ENCODE results near the gene PLVAP. TPM values are rescaled to one million over a fixed set of nuclear protein-coding genes. Genes with fewer than 3 reads are reported as not detected.

The PLVAP gene
- total RNA-seq, 4 donors from 2014 or later, result 41.4 to 110 (median 67.9) TPM

GRCh38 chr19:17305216-17305516 lies 72.0 kb downstream of the PLVAP start:
- peaks cover 0 to 14% of the 10 kb centered on the region in 2 donors for H3K36me3 ChIP-seq
- no CpG with 5 or more reads among the region's 7 CpGs for WGBS, 2 donors (ENCODE audit: low coverage in 1 of 2)
- no peaks in the 10 kb centered on the region for H3K27me3 ChIP-seq
- peak; percentile 97 for TF ChIP-seq POLR2AphosphoS5 (IDR thresholded peaks at IDR 0.05)
- TF ChIP-seq EP300 (IDR thresholded peaks at IDR 0.05), result no peak
- peak overlapping the region; percentile 7 to 94 (median 91) for H3K27ac ChIP-seq
- H3K4me1 ChIP-seq, result peaks cover 0 to 90% (median 39%) of the 10 kb centered on the region in 3 donors
- H3K4me3 ChIP-seq, result peak overlapping the region in 1 of 2 donors; percentile 81
- no peak for ATAC-seq
- no peaks in the 10 kb centered on the region for H3K9me3 ChIP-seq

- H3K4me1 ChIP-seq, result peaks cover 0 to 88% (median 38%) of the 10 kb centered on the region in 3 donors
Observed at GRCh38 chr19:17304386-17305215, 72.5 kb downstream of the PLVAP start.

GRCh38 chr19:17303940-17304267 lies 73.2 kb downstream of the PLVAP start:
- 43 to 61% methylated on average over 4 to 10 of the region's 12 CpGs for WGBS, 2 donors (ENCODE audit: low coverage in 1 of 2)
- H3K27ac ChIP-seq, result peak overlapping the region; percentile 35 to 94 (median 91)
- peaks cover 0 to 86% (median 38%) of the 10 kb centered on the region in 3 donors for H3K4me1 ChIP-seq
- peak overlapping the region in 1 of 2 donors; percentile 72 for H3K4me3 ChIP-seq
- no peaks in the 10 kb centered on the region for H3K9me3 ChIP-seq
- ATAC-seq, result no peak
- peaks cover 0 to 18% of the 10 kb centered on the region in 2 donors for H3K36me3 ChIP-seq
- no peak for TF ChIP-seq POLR2AphosphoS5 (IDR thresholded peaks at IDR 0.05)
- no peak for TF ChIP-seq CTCF (IDR thresholded peaks at IDR 0.05)
- no peak for TF ChIP-seq POLR2A (IDR thresholded peaks at IDR 0.05)
- no peak for TF ChIP-seq EP300 (IDR thresholded peaks at IDR 0.05)
- H3K27me3 ChIP-seq, result no peaks in the 10 kb centered on the region

More at GRCh38 chr19:17304386-17305215, 72.5 kb downstream of the PLVAP start:
- TF ChIP-seq CTCF (IDR thresholded peaks at IDR 0.05), result no peak
- H3K36me3 ChIP-seq, result peaks cover 0 to 18% of the 10 kb centered on the region in 2 donors
- ATAC-seq, result no peak
- no peak overlapping the region for H3K4me3 ChIP-seq
- no peaks in the 10 kb centered on the region for H3K9me3 ChIP-seq
- 60 to 61% methylated on average over 1 to 7 of the region's 12 CpGs for WGBS, 2 donors (ENCODE audit: low coverage in 1 of 2)
- H3K27ac ChIP-seq, result peak overlapping the region; percentile 7 to 94 (median 91)
- H3K27me3 ChIP-seq, result no peaks in the 10 kb centered on the region

- WGBS, 2 donors (ENCODE audit: low coverage in 1 of 2), result 7% methylated on average over 2 of the region's 52 CpGs; no CpG with 5 or more reads in 1 of the 2 donors
- peak within 1 kb of the TSS; percentile 52 to 94 (median 91) for H3K27ac ChIP-seq
- ATAC-seq, result peak; percentile 90
Observed at GRCh38 chr19:17303167-17303939, 73.8 kb downstream of the PLVAP start, which contains the start of gene ABHD8. Gene ABHD8, minus strand, starts transcription at chr19:17303425. Its CDS starts 1,809 bp downstream, at chr19:17301616.

More at GRCh38 chr19:17303167-17303939, 73.8 kb downstream of the PLVAP start, which contains the start of gene ABHD8:
- Histone ChIP-seq H3K9me3 (no peaks in the 10 kb centered on the region), H3K27me3 (no peaks in the 10 kb centered on the region), H3K4me3 (peak within 1 kb of the TSS; percentile 64 to 72), H3K36me3 (peaks cover 0 to 20% of the 10 kb centered on the region in 2 donors), H3K4me1 (peaks cover 0 to 80% (median 38%) of the 10 kb centered on the region in 3 donors)
- peak; percentile 56 for TF ChIP-seq POLR2AphosphoS5 (IDR thresholded peaks at IDR 0.05)
- TF ChIP-seq POLR2A (IDR thresholded peaks at IDR 0.05), result peak; percentile 32 to 51
- no peak for TF ChIP-seq EP300 (IDR thresholded peaks at IDR 0.05)
- peak in 3 of 4 experiments; percentile 66 to 93 (median 88) for TF ChIP-seq CTCF (IDR thresholded peaks at IDR 0.05)

Measured in gastroesophageal sphincter (tissue), 4 donors.